ENCODE results near the gene MYH4.

The MYH4 gene

GRCh38 chr17:10477701-10478100 lies 8.3 kb upstream of the MYH4 start:
- TF ChIP-seq FOXP2 (optimal IDR thresholded peaks at IDR 0.05; ENCODE audit: borderline replicate concordance, extremely low read depth, extremely low read length, insufficient read depth) (no peak), POLR2AphosphoS5 (IDR thresholded peaks at IDR 0.05; ENCODE audit: low read depth, low read length) (no peak), SIN3A (IDR thresholded peaks at IDR 0.05; ENCODE audit: borderline replicate concordance, insufficient read depth, low read length) (no peak), REST (IDR thresholded peaks at IDR 0.05; ENCODE audit: insufficient read depth in 1 of 2, low read depth in 2 of 2, low read length in 2 of 2) (no peak), TAF1 (IDR thresholded peaks at IDR 0.05; ENCODE audit: borderline replicate concordance, insufficient read depth, low read length) (no peak)

- no peak for TF ChIP-seq SIN3A (IDR thresholded peaks at IDR 0.05; ENCODE audit: borderline replicate concordance, insufficient read depth, low read length)
- no peak for TF ChIP-seq POLR2AphosphoS5 (IDR thresholded peaks at IDR 0.05; ENCODE audit: low read depth, low read length)
- TF ChIP-seq REST (IDR thresholded peaks at IDR 0.05; ENCODE audit: insufficient read depth in 1 of 2, low read depth in 2 of 2, low read length in 2 of 2) = no peak
- no peak for TF ChIP-seq TAF1 (IDR thresholded peaks at IDR 0.05; ENCODE audit: borderline replicate concordance, insufficient read depth, low read length)
- no peak for TF ChIP-seq FOXP2 (optimal IDR thresholded peaks at IDR 0.05; ENCODE audit: borderline replicate concordance, extremely low read depth, extremely low read length, insufficient read depth)
Measured at GRCh38 chr17:10474536-10474935, 5.2 kb upstream of the MYH4 start.

GRCh38 chr17:10471858-10472257 lies 2.5 kb upstream of the MYH4 start:
- TF ChIP-seq FOXP2 (optimal IDR thresholded peaks at IDR 0.05; ENCODE audit: borderline replicate concordance, extremely low read depth, extremely low read length, insufficient read depth) (no peak), SIN3A (IDR thresholded peaks at IDR 0.05; ENCODE audit: borderline replicate concordance, insufficient read depth, low read length) (no peak), REST (IDR thresholded peaks at IDR 0.05; ENCODE audit: insufficient read depth in 1 of 2, low read depth in 2 of 2, low read length in 2 of 2) (no peak), POLR2AphosphoS5 (IDR thresholded peaks at IDR 0.05; ENCODE audit: low read depth, low read length) (no peak), TAF1 (IDR thresholded peaks at IDR 0.05; ENCODE audit: borderline replicate concordance, insufficient read depth, low read length) (no peak)

- TF ChIP-seq POLR2AphosphoS5 (IDR thresholded peaks at IDR 0.05; ENCODE audit: low read depth, low read length) (no peak), FOXP2 (optimal IDR thresholded peaks at IDR 0.05; ENCODE audit: borderline replicate concordance, extremely low read depth, extremely low read length, insufficient read depth) (no peak), REST (IDR thresholded peaks at IDR 0.05; ENCODE audit: insufficient read depth in 1 of 2, low read depth in 2 of 2, low read length in 2 of 2) (no peak), TAF1 (IDR thresholded peaks at IDR 0.05; ENCODE audit: borderline replicate concordance, insufficient read depth, low read length) (no peak), SIN3A (IDR thresholded peaks at IDR 0.05; ENCODE audit: borderline replicate concordance, insufficient read depth, low read length) (no peak)
Measured at GRCh38 chr17:10463402-10463801, 6.0 kb downstream of the MYH4 start.

- no peak for TF ChIP-seq POLR2AphosphoS5 (IDR thresholded peaks at IDR 0.05; ENCODE audit: low read depth, low read length)
- no peak for TF ChIP-seq FOXP2 (optimal IDR thresholded peaks at IDR 0.05; ENCODE audit: borderline replicate concordance, extremely low read depth, extremely low read length, insufficient read depth)
- no peak for TF ChIP-seq SIN3A (IDR thresholded peaks at IDR 0.05; ENCODE audit: borderline replicate concordance, insufficient read depth, low read length)
- no peak for TF ChIP-seq REST (IDR thresholded peaks at IDR 0.05; ENCODE audit: insufficient read depth in 1 of 2, low read depth in 2 of 2, low read length in 2 of 2)
- no peak for TF ChIP-seq TAF1 (IDR thresholded peaks at IDR 0.05; ENCODE audit: borderline replicate concordance, insufficient read depth, low read length)
Measured at GRCh38 chr17:10460062-10460461, 9.3 kb downstream of the MYH4 start.
